NCI-H187 (cell line): Measurements from ENCODE around the gene ALX3.
"Not testable (repeated sequence)": the region's sequence is repeated elsewhere in the genome, so short reads cannot be mapped to it uniquely, and the experiment has no call there.

Experiments
- DNase-seq, 2 experiments: peaks; one replicate each; lab custom pipeline; 2025; lab: John Stamatoyannopoulos, UW

Gene ALX3

DNA sequence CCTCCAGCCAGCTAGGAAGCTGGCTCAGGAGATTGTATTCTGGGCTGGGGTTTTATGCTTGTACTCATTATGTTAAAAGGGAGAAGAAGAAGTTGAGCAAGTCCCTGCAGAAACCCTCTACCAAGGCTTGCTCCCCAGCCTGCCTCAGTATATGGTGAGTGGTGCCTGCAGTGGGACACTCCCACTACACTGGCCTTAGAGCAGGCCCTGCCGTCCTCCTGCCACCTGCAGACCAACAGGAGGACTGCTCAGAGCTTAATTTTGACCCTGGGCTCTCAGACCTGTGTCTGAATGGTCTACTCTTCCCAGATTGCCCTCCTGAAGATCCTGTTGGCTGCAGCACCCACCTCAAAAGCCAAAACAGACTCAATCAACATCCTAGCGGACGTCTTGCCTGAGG lies 23.0 kb downstream of the ALX3 start:
- DNase-seq: no peak

DNA sequence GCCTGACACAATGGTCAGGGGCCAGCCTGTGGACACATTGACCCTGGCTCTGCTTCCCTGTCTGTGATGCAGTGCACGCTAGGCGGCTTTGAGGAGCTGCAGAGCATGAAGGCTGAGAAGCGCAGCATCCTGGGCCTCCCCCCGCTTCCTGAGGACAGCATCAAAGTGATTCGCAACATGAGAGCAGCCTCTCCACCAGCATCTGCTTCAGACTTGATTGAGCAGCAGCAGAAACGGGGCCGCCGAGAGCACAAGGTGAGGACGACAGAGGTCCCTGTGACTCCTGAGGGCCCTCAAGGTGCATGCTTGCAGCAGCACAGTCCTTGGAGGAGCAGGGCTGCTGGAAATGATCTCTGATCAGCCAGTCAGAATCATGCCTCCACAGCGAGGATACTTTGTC lies 27.5 kb downstream of the ALX3 start:
- DNase-seq: no peak

DNA sequence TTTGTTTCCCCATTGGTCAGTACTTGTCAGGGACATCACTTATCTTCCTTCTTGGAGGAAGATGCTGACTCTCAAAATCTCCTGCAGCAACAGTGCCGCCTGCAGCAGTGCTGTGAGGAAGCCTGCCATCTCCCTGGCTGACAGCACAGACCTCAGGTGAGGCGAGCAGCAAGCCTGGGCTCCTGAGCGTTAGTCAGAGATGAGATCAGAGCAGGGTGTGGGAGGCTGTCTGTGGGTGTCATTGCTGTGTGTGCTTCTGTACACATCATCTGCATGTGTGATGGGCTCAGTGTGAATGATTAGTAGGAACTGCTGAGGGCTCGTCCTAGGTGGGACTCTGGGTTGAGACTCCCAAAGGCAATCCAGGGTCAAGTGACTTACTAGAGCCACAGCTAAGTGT lies 29.9 kb downstream of the ALX3 start:
- no peak for DNase-seq

DNA sequence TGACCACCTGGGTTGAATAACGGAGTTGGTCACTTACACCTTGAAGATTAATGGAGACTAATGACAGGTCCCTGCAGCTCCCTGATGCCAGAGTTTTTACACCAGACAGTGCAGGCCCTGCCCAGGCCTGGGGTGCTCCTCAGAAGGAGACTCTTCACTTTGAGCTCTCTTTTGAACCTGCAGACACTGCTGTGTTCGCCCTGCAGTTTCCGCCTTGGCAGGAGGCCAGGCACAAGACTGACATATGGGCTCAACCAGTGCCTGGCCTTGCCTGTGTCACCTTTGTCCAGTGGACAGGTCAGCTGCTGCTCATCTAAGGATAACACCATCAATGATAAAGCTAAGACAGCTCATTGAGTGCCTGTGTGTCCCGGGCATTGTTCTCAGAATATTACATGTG lies 30.8 kb downstream of the ALX3 start:
- no peak for DNase-seq

DNA sequence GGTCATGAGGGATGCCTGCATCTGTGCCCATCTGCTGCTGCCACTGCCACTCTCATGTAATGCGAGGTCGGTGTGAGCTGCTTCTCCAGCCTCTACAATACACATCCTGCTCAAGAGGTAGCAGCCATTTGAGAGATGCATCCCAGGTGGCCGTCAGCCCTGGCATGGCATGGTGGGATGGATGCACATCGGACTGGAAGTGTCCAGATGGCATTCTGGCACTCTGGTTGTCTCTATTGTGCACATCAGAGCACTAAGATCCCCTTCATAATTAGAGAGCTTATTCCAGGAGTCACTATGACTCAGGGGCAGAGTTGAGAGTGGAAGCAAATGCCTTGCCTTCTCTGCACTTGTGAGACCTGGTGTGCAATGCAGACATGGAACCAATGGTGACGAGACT lies 32.2 kb downstream of the ALX3 start:
- DNase-seq: no peak

DNA sequence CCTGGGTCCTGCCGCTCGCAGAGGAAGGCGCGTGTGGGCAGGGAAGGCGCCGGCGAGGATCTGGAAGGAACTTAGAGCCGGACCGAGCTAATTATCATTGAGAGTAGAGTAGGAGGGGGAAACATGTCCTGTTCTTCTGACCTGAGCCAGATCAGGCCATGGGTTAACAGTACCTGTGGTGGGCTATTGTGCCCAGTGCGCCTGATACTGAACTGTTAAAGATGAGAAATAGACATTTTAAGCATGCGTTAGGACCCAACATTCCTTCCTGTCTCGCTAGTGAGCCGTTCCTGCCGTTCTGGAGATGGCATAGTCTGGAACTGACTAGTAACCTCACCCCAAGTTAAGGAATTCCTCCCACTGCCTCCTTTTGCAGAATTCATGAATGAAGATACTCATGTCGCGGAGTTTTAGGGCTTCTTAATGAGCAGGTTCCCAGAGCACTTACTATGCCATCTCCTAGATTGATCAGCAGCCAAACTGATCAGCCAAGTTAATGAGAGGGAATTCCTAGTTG lies 35.2 kb downstream of the ALX3 start:
- DNase-seq: peak in 1 of 2 experiments; percentile 6

DNA sequence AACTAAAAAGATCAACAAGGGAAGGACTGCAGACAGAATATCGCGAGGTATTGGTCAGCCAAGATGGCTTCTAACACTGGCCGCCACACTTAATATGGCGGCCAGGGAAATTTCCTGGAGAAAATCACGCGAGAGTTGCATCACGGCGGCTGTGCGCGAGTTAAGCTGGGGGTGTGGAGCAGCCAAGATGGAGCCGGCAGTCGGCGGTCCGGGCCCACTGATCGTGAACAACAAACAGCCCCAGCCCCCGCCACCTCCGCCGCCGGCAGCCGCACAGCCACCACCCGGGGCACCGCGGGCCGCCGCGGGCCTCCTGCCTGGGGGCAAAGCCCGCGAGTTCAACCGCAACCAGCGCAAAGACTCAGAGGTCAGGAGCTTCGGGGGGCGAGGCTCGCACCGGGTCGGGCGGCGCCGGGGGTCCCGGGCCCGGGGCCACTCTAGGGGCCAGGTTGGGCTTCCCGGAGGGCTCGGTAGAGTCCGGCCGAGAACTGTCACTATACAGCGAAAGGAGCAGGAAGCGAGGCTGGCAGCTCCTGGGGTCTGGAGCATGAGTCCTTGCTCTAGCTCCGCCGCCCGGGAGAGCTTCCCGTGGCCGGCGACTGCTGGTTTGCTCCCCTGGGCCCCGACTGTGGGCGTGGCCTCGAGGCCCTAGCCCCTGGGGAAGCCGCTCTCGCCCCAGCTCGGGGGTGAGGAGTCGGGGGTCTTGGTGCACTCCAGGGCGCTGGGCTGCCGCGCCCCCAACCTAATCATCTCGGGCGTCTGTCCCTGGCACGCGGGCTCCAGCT lies 35.8 kb downstream of the ALX3 start, which contains the start of gene STRIP1:
TSS of gene STRIP1 (plus strand) at position 174 of the 785 bp plus-strand sequence. CDS start at position 188, 14 bp downstream.
- peak; percentile 91 to 92 for DNase-seq

DNA sequence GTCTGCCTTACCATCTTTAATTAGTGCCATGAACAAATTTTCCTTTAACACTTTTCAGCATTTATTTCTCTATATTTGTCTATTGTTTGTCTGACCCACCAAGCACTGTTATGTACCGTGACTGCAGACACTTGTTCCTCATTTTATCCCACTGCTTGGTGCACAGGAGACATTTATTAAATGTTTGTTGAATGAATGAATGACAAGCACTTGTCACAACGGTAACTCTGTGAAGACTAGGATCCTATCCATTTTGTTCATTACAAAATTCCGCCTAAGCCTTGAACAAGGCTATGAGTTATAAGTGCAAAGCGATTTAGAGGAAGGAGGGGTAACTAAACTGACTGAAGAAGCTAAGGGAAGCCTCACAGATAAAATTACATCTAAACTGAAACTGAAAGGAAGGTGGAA lies 36.4 kb downstream of the ALX3 start:
- no peak for DNase-seq

DNA sequence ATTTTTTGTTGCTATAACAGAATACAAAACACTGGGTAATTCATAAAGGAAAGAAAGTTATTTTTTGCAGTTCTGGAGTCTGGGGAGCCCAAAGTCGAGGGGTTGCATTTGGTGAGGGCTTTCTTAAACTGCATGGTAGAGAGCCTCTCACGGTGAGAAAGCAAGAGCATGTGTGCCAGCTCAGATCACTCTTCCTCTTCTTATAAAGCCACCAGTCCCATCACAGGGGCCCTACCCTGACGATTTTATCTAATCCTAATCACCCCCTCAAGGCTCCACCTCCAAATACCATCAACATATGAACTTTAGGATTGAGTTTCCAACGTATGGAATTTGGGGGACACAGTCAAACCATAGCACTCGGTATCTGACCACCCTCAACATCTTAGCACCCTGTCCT lies 37.1 kb downstream of the ALX3 start:
- DNase-seq: no peak

DNA sequence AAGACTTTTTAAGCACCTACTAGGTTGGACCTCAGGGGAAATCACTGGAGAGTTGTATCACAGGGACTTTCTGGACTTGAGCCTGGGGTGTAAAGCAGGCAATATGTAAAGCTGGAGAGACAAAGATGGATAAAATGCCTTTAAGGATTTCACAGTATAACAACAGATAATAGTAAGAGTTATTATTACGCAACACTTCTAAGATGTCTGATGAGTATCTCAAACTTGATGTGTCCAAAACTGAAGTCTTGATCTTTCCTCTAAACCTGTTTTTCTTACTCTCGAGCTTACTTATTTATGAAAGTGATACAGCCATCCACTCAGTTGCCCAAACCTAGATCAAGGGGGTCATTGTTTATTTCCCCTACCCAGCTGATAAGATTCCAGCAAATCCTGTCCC lies 38.1 kb downstream of the ALX3 start:
- DNase-seq: no peak

DNA sequence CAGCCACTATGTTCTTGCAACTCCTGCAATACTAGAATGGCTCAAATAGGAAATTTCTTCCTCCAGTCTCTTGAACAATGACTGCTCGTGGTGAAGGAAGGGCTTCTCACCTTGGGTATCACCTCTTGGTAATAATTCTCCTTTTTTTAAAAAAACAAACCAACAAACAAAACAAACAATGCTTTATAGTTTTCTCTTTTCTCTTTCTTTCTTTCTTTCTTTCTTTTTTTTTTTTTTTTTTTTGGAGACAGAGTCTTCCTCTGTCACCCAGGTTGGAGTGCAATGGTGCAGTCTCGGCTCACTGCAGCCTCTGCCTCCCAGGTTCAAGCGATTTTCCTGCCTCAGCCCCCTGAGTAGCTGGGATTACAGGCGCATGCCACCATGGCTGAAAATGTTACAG lies 39.8 kb downstream of the ALX3 start:
- DNase-seq: not testable (repeated sequence)

DNA sequence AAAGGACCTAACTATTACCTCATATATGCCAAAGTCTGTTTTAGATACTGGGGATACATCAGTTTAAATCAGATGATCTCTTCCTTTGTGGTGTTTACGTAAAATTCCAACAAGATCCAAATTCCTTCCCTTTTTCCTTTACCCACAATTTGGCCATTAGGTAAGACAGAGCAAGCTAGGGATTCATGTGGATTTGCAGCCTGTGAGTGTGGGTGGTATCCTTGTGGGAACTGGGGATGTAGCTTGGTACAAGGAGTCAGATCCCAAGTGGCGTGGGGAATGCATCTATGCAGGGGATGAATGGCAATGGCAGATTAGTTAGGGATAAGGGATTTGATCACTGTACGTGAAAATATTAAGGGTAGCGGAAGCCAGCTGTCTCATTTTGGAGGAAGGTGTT lies 45.9 kb downstream of the ALX3 start:
- DNase-seq: no peak

DNA sequence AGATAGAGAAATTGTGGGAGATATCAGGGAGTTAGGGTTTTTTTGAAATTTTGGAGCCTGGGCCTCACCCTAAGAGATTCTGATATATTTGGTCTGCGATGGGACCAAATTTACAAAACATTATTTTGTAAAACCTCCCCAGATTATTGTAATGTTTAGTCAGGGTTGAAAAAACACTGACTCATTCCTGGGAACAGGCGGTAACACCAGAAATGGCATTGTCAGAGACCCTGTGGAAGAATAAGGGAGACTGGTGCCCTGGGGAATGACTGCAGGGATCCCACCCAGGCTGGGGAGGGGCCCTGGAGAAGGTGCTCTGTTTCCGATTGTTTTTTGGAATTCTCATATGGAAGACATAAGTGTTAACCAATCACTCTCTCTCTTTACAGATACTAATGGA lies 49.2 kb downstream of the ALX3 start:
- DNase-seq: no peak

DNA sequence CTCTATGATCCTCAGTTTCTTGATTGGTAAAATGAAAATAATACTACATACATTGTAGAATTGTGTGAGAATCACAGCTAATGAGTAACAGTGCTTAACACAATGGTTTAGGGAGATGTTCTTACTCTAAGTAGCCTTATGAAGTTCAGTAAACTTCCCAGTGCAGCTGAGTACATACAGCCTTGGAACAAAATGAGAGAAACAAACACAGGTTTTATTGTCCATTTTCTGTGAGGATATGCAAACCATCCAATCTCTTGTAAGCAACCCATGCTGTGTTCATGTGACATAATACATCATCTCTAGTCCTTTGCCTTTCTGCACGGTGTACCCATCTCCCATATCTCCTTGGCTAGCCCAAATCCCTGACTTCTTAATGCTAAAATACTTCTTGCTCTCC lies 50.7 kb downstream of the ALX3 start:
- no peak for DNase-seq

DNA sequence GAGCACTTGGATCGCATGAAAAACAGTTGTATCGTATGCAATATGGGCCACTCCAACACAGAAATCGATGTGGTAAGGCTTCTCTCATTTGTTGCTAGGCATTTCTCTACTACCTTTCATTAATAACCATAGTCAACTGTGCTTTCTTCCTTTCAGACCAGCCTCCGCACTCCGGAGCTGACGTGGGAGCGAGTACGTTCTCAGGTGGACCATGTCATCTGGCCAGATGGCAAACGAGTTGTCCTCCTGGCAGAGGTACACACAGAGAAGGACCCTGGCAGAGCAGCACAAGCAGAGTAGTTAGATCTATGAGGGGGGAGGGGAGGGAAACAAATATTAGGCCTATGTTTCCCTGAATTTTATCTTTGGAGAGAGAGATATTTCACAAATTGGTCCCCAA lies 52.1 kb downstream of the ALX3 start:
- DNase-seq: no peak

DNA sequence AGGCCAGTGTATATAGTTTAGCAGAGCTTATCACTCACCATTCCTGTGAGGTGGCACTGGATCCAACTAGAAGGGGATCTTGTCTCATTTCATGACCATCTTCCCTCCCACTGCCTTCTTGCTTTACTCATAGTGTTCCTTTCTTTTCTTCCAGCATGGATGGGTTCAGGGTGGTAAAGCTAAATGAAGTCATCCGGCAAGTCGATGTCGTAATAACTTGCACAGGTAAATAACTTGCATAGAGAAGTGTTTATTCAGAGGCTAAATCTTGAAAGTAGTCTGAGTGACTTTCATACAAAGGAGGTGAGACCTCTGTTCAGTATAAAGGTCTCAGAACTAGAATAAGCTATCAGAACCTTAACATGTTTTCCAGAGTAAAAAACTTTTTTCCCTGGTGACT lies 52.7 kb downstream of the ALX3 start:
- no peak for DNase-seq

DNA sequence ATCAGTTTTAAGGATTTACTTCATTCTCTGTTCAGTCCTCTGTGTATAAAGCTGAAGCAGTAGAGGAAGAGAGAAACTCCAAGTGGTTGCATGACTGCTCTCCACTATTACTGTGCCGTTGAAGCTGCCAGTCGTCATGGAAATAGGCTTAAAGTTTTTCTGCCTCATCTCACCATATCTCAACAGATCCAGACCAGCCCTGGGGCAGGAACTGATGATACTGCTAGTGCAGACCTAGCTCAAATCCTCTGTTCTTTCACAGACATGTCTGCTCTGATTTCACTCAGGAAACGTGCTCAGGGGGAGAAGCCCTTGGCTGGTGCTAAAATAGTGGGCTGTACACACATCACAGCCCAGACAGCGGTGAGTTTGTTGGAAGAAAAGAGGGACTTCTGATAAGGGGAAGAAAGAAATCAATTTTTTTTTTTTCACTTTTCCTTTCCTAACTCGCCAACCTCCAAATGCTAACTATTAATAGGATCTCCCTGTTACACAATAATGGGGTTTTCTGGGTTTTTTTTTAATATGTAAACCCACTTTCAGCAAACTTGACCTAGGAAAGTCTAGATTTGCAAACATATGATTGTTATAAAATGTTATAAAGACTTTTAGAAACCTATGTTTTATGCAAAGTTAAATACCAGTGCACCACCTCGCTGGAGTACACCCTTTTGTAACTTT lies 58.2 kb downstream of the ALX3 start:
- DNase-seq: no peak

DNA sequence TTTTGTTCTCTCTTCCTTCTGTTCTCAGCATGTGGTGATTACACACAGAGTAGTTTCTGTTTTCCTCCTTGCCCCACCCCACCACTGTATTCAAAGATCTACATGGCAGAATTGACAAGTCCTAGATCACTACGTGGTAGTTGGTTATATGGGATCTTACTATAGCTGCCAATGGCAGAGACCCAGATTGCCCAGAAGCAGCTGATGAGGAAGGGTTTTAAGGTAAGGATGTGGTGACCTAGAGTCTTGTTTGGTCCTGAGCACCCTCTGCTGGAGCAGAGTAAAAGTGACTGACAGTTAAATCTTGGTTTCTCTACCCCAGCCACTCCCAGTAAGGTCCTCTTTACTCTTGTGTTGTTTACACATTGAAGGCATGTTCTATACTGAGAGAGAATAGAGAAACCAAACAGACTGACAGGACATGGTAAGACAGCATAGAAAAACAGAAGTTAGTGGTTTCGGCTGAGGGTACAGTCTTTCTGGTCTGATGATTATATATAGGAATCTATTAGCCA lies 58.9 kb downstream of the ALX3 start:
- DNase-seq: no peak
